ENCODE results near the gene ATXN7L3. TPM values are rescaled to one million over a fixed set of nuclear protein-coding genes. Genes with fewer than 3 reads are reported as not detected.
"Not testable (repeated sequence)": the region's sequence is repeated elsewhere in the genome, so short reads cannot be mapped to it uniquely, and the experiment has no call there.

Gene ATXN7L3
- total RNA-seq (2022) (93.1 and 112 TPM in 2 replicates), Bru-seq, nascent RNA (percentile 81 among the genes with signal in this experiment), BruChase-seq, experiment 1, labeled RNA remaining after a 6-hour chase (percentile 96 among the genes with signal in this experiment), BruChase-seq, experiment 2, labeled RNA remaining after a 2-hour chase (percentile 97 among the genes with signal in this experiment)
- long read RNA-seq, partial matches to known transcripts, result 1 of 27 reads
- long read RNA-seq, other reads (novel, unspliced or antisense), result 25 of 27 reads

GRCh38 chr17:44199553-44200477, at the start of gene ATXN7L3:
TSS of gene ATXN7L3 (minus strand) at chr17:44199884. CDS start at chr17:44198070, 1,814 bp downstream.
- Mint-ChIP-seq H3K4me1 (ENCODE audit: low read depth, unreplicated experiment) (peaks cover 42% of the 10 kb centered on the region), H3K27ac (ENCODE audit: unreplicated experiment) (peak within 1 kb of the TSS; percentile 90), H3K9me3 (ENCODE audit: low read depth, unreplicated experiment) (no peaks in the 10 kb centered on the region), H3K4me3 (ENCODE audit: low read depth, unreplicated experiment) (peak within 1 kb of the TSS; percentile 90), H3K27me3 (ENCODE audit: unreplicated experiment) (no peaks in the 10 kb centered on the region), H3K36me3 (ENCODE audit: insufficient read depth, unreplicated experiment) (peaks cover 61% of the 10 kb centered on the region)
- DNase-seq, result peak; percentile 100
- TF ChIP-seq CTCF (IDR thresholded peaks at IDR 0.05; ENCODE audit: unreplicated experiment), result no peak
- intact Hi-C loops (cut with micrococcal nuclease; ENCODE audit: unreplicated experiment), result loop anchor here (1.0 to 5.0 kb wide), 3 partner anchors 22 to 147 kb away; partner anchors contain the start of gene GRN
- no TSS peak for BruUV-seq (replicated peaks)
- CTCF ChIA-PET, result interaction anchor here (0.6 to 1.9 kb wide), 9 partner anchors 13 to 1622 kb away, joined by 3 to 10 read pairs (median 4); partner anchors contain the start of genes GRN, PSMC3IP and TMUB2

- TF ChIP-seq CTCF (IDR thresholded peaks at IDR 0.05; ENCODE audit: unreplicated experiment), result no peak
- DNase-seq, result no peak
- no TSS peak for BruUV-seq (replicated peaks)
- Mint-ChIP-seq H3K36me3 (ENCODE audit: insufficient read depth, unreplicated experiment) (no peaks in the 10 kb centered on the region), H3K9me3 (ENCODE audit: low read depth, unreplicated experiment) (no peaks in the 10 kb centered on the region), H3K27ac (ENCODE audit: unreplicated experiment) (no peak overlapping the region), H3K4me1 (ENCODE audit: low read depth, unreplicated experiment) (peaks cover 8% of the 10 kb centered on the region), H3K27me3 (ENCODE audit: unreplicated experiment) (peaks cover 37% of the 10 kb centered on the region), H3K4me3 (ENCODE audit: low read depth, unreplicated experiment) (no peak overlapping the region)
- intact Hi-C loops (cut with micrococcal nuclease; ENCODE audit: unreplicated experiment), result no loop called here
- CTCF ChIA-PET, result interaction anchor here (0.8 kb wide), 1 partner anchor 10 kb away, joined by 4 read pairs; no protein-coding TSS in a partner anchor
Measured at GRCh38 chr17:44247876-44248736, 48.4 kb upstream of the ATXN7L3 start.

GRCh38 chr17:44247440-44247841, 47.8 kb upstream of the ATXN7L3 start:
- CTCF ChIA-PET, result interaction anchor here (0.8 kb wide), 1 partner anchor 11 kb away, joined by 4 read pairs; no protein-coding TSS in a partner anchor
- BruUV-seq (replicated peaks), result no TSS peak
- H3K4me1 Mint-ChIP-seq (ENCODE audit: low read depth, unreplicated experiment), result peaks cover 8% of the 10 kb centered on the region
- peaks cover 30% of the 10 kb centered on the region for H3K27me3 Mint-ChIP-seq (ENCODE audit: unreplicated experiment)
- intact Hi-C loops (cut with micrococcal nuclease; ENCODE audit: unreplicated experiment), result no loop called here
- H3K27ac Mint-ChIP-seq (ENCODE audit: unreplicated experiment), result no peak overlapping the region
- H3K9me3 Mint-ChIP-seq (ENCODE audit: low read depth, unreplicated experiment), result no peaks in the 10 kb centered on the region
- H3K36me3 Mint-ChIP-seq (ENCODE audit: insufficient read depth, unreplicated experiment), result peaks cover 3% of the 10 kb centered on the region
- no peak for DNase-seq
- no peak for TF ChIP-seq CTCF (IDR thresholded peaks at IDR 0.05; ENCODE audit: unreplicated experiment)
- no peak overlapping the region for H3K4me3 Mint-ChIP-seq (ENCODE audit: low read depth, unreplicated experiment)

- intact Hi-C loops (cut with micrococcal nuclease; ENCODE audit: unreplicated experiment), result no loop called here
- no peak for TF ChIP-seq CTCF (IDR thresholded peaks at IDR 0.05; ENCODE audit: unreplicated experiment)
- CTCF ChIA-PET, result no interaction called here
- H3K4me1 Mint-ChIP-seq (ENCODE audit: low read depth, unreplicated experiment), result peaks cover 7% of the 10 kb centered on the region
- H3K27ac Mint-ChIP-seq (ENCODE audit: unreplicated experiment), result no peak overlapping the region
- H3K9me3 Mint-ChIP-seq (ENCODE audit: low read depth, unreplicated experiment), result no peaks in the 10 kb centered on the region
- H3K4me3 Mint-ChIP-seq (ENCODE audit: low read depth, unreplicated experiment), result no peak overlapping the region
- BruUV-seq (replicated peaks), result no TSS peak
- DNase-seq, result no peak
- H3K27me3 Mint-ChIP-seq (ENCODE audit: unreplicated experiment), result peaks cover 18% of the 10 kb centered on the region
- H3K36me3 Mint-ChIP-seq (ENCODE audit: insufficient read depth, unreplicated experiment), result peaks cover 3% of the 10 kb centered on the region
Measured at GRCh38 chr17:44241106-44241624, 41.5 kb upstream of the ATXN7L3 start.

- H3K27ac Mint-ChIP-seq (ENCODE audit: unreplicated experiment); DNase-seq; CTCF ChIA-PET; intact Hi-C loops (cut with micrococcal nuclease; ENCODE audit: unreplicated experiment); H3K4me3 Mint-ChIP-seq (ENCODE audit: low read depth, unreplicated experiment); BruUV-seq (replicated peaks); H3K9me3 Mint-ChIP-seq (ENCODE audit: low read depth, unreplicated experiment): not testable (repeated sequence)
- H3K4me1 Mint-ChIP-seq (ENCODE audit: low read depth, unreplicated experiment), result peaks cover 25% of the 10 kb centered on the region
- peaks cover 18% of the 10 kb centered on the region for H3K27me3 Mint-ChIP-seq (ENCODE audit: unreplicated experiment)
- peaks cover 19% of the 10 kb centered on the region for H3K36me3 Mint-ChIP-seq (ENCODE audit: insufficient read depth, unreplicated experiment)
Measured at GRCh38 chr17:44237886-44238285, 38.2 kb upstream of the ATXN7L3 start.

Measured in Calu3 (cell line).